Nephron progenitor cell (in vitro differentiated cells): ENCODE measurements around the gene C2orf72.
"Not testable (repeated sequence)": the region's sequence is repeated elsewhere in the genome, so short reads cannot be mapped to it uniquely, and the experiment has no call there.

Experiments used
- DNase-seq: peaks from one replicate; pipeline ENCODE4 v3.0.0; 2021
- H3K27ac Mint-ChIP-seq: 2 replicates; pipeline ENCODE4 v1.8.0; 2021; ENCODE audit warnings: mild to moderate bottlenecking, moderate library complexity, mixed read lengths
- H3K27me3 Mint-ChIP-seq: 2 replicates; pipeline ENCODE4 v1.8.0; 2021; ENCODE audit warnings: mild to moderate bottlenecking, low read depth, mixed read lengths; ENCODE audit not compliant: poor library complexity
- H3K36me3 Mint-ChIP-seq: 2 replicates; pipeline ENCODE4 v1.8.0; 2021; ENCODE audit warnings: low read depth, mixed read lengths
- H3K4me1 Mint-ChIP-seq: 2 replicates; pipeline ENCODE4 v1.8.0; 2021; ENCODE audit warnings: mixed read lengths
- H3K4me3 Mint-ChIP-seq: 2 replicates; pipeline ENCODE4 v1.8.0; 2021; ENCODE audit warnings: mild to moderate bottlenecking, moderate library complexity, mixed read lengths
- H3K9me3 Mint-ChIP-seq: 2 replicates; pipeline ENCODE4 v1.8.0; 2021; ENCODE audit warnings: mild to moderate bottlenecking, moderate library complexity, mixed read lengths
- CTCF ChIP-seq: fragments of 200-600 bp; sonication (generic); IDR thresholded peaks from 2 replicates; pipeline ENCODE4 v1.5.0; 2021; ENCODE audit warnings: antibody characterized with exemption

C2orf72 gene

GRCh38 chr2:231002641-231003040, 34.7 kb upstream of the C2orf72 start:
- Mint-ChIP-seq H3K4me3 (no peak overlapping the region), H3K9me3 (peaks cover 32% of the 10 kb centered on the region), H3K36me3 (peaks cover 11% of the 10 kb centered on the region), H3K27ac (no peak overlapping the region), H3K27me3 (peaks cover 58% of the 10 kb centered on the region), H3K4me1 (peaks cover 17% of the 10 kb centered on the region)
- TF ChIP-seq CTCF, result no peak
- no peak for DNase-seq

GRCh38 chr2:231003186-231003585, 34.1 kb upstream of the C2orf72 start:
- no peak overlapping the region for H3K27ac Mint-ChIP-seq
- peaks cover 18% of the 10 kb centered on the region for H3K4me1 Mint-ChIP-seq
- no peak for DNase-seq
- no peak overlapping the region for H3K4me3 Mint-ChIP-seq
- no peak for TF ChIP-seq CTCF
- H3K9me3 Mint-ChIP-seq, result peaks cover 27% of the 10 kb centered on the region
- H3K36me3 Mint-ChIP-seq, result peaks cover 11% of the 10 kb centered on the region
- peaks cover 53% of the 10 kb centered on the region for H3K27me3 Mint-ChIP-seq

- Mint-ChIP-seq H3K9me3 (peaks cover 23% of the 10 kb centered on the region), H3K36me3 (peaks cover 11% of the 10 kb centered on the region), H3K4me1 (peaks cover 18% of the 10 kb centered on the region), H3K27me3 (peaks cover 38% of the 10 kb centered on the region)
- H3K27ac Mint-ChIP-seq, DNase-seq, H3K4me3 Mint-ChIP-seq: not testable (repeated sequence)
These were observed 32.4 kb upstream of the C2orf72 start for GRCh38 chr2:231004930-231005329.

GRCh38 chr2:231007286-231008098, 29.8 kb upstream of the C2orf72 start:
- peaks cover 23% of the 10 kb centered on the region for H3K9me3 Mint-ChIP-seq
- peaks cover 18% of the 10 kb centered on the region for H3K4me1 Mint-ChIP-seq
- no peak overlapping the region for H3K27ac Mint-ChIP-seq
- TF ChIP-seq CTCF, result no peak
- H3K4me3 Mint-ChIP-seq, result no peak overlapping the region
- H3K27me3 Mint-ChIP-seq, result peaks cover 23% of the 10 kb centered on the region
- H3K36me3 Mint-ChIP-seq, result peaks cover 11% of the 10 kb centered on the region
- peak; percentile 23 for DNase-seq

- H3K36me3 Mint-ChIP-seq, result peaks cover 11% of the 10 kb centered on the region
- H3K4me1 Mint-ChIP-seq, result peaks cover 18% of the 10 kb centered on the region
- peaks cover 23% of the 10 kb centered on the region for H3K9me3 Mint-ChIP-seq
- no peak for TF ChIP-seq CTCF
- H3K4me3 Mint-ChIP-seq, result no peak overlapping the region
- DNase-seq, result no peak
- peaks cover 18% of the 10 kb centered on the region for H3K27me3 Mint-ChIP-seq
- no peak overlapping the region for H3K27ac Mint-ChIP-seq
These were observed 29.2 kb upstream of the C2orf72 start for GRCh38 chr2:231008131-231008530.

- Mint-ChIP-seq H3K4me1 (peaks cover 18% of the 10 kb centered on the region), H3K36me3 (peaks cover 11% of the 10 kb centered on the region), H3K27ac (no peak overlapping the region), H3K4me3 (no peak overlapping the region), H3K9me3 (peaks cover 14% of the 10 kb centered on the region), H3K27me3 (peaks cover 23% of the 10 kb centered on the region)
- TF ChIP-seq CTCF, result no peak
- DNase-seq, result no peak
These were observed 27.9 kb upstream of the C2orf72 start for GRCh38 chr2:231009236-231009919.
